NOMO-1 treated with dmso at 0.1 percent for 144 hours (cell line): ENCODE data around the gene RRP8.

Experiments
- DNase-seq: peaks from one replicate; lab custom pipeline; 2025; ENCODE audit not compliant: unreplicated experiment; lab: John Stamatoyannopoulos, UW

RRP8 gene

DNA sequence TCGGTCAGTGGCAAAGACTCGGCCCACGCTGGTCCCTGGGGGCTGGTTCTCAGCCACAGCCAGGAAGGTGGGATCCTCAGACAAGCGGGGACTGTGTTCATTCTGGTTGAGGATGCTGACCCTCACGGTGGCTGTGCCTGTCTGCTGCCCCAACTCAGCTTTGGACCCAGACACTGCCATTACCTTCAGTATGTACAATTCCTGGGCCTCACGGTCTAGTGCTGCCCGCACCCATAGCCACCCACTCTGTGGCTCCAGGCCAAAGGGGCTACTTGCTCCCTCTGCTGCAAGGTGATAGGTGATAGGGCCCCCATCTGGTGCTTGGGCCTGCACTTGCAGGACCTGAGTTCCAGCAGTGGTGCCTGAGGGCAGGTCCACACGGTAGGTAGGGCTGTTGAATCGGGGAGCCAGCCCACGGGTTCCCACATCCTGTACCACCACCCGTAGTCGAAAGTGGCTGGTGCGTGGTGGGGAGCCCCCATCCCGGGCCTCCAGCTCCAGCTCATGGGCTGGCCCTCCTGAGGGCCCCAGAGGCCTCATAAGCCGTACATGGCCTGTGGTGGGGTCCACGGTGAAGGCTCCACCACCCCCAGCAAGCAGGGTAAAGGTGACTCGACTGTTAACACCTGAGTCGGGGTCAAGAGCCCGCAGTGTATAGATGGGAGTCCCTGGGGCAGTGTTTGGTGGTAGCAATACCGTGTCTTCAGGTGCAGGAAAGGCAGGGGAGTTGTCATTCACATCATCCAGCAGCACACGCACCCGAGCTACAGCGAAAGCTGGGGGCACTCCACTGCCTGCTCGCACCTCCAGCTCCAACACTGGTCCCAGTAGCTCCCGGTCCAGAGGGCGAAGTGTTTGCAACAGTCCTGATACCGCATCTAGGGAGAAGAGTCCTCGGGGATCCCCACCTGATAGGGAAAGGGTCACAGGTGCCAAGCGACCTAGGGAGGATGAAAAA, 29.0 kb upstream of the RRP8 start:
- DNase-seq: no peak

DNA sequence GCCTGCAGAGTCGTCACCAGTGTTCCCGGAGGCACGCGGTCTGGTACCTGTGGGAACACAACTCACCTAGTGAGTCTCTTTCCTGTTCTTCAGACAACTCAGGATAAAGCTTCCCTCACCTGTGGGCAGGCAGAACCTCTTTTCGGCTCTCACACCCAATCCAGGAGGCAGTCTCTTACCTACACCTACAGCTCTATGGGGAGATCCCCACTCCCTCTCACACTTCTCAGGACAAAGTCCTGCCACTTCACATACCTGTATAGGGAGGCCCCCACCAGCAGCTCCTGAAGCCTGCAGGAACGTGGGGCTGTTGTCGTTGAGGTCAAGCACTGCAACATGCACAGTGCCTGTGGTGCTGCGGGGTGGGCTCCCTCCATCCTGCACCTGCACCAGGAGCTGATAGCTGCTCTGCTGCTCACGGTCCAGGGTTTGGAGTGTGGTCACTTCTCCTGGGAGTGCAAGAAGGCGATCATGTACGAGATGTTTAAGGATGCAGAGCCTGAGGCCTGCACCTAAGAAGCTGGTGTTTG, 28.0 kb upstream of the RRP8 start:
- DNase-seq: no peak

DNA sequence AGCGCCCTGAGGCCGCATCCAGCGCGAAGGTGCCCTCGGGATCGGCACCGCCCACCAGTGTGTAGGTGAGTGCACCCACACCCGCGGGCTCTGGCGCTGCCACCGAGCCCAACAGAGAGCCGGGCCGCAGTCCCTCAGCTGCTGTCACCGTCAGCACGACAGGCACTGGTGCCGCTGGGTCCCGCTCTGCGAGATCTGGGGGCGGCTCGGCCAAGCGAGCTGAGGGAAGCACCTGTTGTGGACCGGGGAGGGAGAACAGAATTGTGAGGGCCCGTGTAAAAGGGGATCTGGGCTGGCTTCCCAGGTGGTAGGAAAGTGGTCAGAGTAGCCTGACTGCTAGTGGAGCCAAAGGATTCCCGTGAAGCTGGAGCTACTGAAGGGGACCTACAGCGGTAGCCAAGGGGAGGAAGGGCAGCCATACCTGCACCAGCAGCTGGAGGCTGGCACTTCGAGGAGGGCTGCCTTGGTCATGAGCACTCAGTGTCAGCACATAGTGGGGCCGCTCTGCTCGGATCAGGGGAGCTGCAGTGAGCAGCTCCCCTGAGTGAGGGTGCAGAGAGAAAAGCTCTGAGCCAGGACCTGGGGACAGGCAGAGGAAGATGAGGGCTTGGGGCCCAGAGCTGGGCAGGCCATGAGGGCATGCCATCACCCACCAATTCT, 27.3 kb upstream of the RRP8 start:
- no peak for DNase-seq

DNA sequence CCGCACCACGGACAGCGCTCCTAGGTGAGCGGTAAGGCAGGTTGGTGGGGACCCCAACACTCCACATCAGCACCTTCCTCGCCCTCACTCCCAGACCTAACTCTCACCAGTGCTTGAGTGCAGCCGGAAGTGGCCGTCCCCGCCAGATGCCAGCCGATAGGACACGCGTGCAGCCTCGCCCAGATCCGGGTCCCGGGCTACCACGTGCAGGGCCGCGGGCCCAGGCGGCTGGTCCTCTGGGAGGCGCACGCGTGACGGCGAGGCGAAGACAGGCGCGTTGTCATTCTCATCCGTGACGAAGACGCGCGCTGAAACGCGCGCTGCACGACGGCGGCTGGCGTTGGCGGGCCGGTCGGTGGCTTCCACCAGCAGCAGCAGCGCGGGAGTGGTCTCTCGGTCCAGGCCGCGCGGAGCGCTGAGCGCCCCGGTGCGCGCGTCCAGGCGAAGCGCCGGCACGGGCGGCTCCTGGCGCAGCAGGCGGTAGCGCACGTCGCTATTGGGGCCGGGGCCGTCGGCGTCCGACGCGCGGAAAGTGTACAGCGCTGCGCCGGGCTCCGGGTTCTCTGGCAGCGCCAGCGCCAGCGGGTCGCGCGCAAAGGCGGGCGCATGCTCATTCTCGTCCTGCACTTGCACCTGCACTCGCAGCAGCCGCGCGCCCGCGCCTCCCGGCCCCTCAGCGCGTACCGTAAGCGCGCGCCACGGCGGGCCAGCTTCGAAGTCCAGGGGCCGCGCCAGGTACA, 26.6 kb upstream of the RRP8 start:
- no peak for DNase-seq

DNA sequence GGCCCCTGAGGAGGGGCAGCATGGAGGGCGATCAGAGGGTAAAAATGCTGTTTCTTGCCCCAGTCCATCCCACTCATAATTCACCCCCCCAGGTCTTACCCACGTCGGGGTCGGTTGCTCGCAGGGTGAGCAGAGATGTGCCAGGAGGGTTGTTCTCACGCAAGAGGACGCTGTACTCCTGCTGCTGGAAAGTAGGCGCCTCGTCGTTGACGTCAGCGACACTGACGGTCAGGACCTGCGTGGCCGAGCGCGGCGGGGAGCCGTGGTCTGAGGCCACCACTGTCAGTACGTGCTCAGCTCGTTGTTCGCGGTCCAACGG, 26.1 kb upstream of the RRP8 start:
- DNase-seq: no peak

DNA sequence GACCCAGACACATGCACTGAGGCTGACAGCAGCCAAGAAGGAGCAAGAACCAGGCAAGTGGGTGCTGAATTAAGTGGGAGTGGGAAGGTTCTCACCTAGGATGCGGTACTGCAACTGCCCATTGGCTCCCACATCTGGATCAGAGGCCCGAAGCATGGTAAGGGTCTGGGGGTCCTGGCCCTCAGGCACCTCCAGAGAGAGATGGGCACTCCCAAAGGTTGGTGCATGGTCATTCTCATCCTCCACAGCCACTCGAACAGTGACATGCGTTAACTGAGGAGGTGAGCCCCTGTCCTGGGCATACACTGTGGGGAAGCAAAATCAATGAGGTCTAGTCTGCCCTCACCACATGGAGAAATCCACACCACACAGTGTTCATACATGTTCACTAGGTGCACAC, 25.1 kb upstream of the RRP8 start:
- no peak for DNase-seq

DNA sequence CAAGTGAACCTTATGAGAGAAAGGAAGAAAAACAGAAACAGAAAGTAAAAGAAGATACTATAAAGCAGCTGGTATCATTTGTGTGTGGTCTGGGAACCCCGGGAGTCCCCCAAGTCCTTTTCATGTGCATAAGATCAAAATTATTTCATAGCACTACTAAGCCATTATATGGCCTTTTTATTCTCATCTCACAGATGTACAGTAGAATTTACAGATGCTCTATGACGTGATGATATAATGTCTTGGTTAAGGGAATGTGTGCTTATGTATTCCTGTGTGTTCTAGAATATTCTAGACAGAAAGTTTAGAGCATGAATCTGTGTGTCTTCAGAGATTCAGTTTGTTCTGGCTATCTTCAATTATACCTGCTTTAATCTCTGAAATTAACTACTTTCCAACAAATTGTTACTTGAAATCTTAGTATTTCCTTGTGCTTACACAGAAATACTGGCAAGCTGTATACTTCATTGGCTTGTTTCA, 24.4 kb upstream of the RRP8 start:
- DNase-seq: no peak

DNA sequence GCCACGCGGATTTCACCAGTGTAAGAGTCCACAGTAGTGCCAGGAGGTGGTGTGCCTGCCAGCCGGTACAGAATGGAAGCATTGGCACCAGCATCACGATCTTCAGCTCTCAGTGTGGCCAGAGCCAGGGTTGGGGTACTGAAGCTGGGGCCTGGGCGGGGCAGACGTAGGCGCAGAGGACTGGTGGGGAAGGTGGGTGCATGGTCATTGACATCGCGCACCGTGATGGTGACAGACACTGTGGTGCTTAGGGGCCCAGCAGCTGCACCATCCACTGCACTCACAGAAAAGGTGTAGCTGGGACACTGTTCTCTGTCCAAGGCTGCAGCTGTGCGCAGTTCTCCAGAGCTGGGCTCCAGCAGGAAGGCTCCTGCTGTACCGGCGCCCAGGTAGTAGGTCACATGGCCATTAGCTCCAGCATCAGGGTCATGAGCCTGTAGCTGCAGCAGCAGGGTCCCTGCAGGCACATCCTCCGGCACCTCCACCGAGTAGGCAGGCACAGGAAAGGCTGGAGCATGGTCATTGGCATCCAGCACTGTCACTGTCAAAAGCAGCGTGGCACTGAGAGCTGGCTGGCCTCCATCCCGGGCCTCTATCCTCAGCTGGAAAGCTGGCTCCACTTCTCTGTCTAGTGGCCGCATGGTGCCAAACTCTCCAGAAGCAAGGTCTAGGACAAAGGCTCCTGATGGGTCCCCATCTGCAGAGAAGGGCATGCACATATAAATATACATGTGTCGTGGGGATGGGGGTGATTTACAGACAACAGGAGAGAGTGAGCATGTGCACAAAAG, 23.8 kb upstream of the RRP8 start:
- no peak for DNase-seq

DNA sequence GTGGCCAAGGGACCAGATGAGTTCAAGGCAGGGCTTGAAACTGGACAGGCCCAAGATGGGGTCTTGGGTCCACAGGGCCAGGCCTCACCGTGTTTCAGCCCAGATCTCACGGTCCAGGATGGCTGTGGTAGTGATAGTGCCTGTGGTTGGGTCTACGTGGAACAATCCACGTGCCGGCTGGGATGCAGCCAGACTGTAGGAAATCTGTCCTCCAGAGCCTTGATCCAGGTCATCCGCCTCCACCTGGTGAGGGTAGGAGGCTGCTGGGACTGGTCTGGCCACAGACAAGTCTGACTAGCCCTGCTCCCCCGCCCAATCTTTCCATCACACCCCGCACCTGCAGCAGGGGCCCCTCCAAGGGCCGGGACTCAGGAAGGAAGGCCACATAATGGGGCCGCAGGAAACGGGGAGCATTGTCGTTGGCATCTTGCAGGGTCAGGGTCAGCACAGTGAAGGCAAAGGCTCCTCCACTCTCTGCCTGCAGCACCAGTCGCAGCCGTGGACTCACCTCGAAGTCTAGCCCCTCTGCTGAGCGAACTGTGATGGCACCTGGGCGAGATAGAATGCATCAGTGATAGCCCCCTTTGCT, 22.5 kb upstream of the RRP8 start:
- no peak for DNase-seq

DNA sequence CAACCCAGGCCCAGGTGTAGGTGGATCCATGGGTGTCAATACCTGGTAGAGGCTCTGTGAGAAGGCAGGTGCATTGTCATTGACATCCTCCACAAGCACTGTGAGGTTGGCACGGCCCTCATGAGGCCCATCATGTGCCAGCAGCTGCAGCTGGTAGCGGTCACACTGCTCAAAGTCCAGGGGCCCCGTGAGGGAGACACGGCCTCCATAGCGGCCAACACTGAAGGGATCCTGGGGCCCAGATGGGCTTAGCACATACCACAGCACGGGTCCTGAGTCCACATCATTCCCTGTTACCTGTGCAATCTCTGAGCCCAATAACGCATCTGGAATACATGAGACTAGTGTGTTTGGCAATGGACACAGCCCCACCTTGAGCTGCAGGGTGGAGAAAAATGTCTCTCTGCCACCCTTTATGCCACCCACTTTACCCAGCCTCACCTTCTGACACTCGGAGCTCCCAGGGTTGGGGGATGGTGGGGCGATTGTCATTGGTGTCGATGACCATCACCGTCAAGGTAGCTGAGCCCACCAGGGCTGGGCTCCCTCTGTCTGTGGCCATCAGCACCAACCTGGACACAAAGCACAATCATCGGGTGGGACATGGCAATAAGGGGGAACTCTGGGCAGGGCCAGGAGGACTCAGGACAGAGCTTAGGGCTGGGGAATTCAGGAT, 21.9 kb upstream of the RRP8 start:
- no peak for DNase-seq

DNA sequence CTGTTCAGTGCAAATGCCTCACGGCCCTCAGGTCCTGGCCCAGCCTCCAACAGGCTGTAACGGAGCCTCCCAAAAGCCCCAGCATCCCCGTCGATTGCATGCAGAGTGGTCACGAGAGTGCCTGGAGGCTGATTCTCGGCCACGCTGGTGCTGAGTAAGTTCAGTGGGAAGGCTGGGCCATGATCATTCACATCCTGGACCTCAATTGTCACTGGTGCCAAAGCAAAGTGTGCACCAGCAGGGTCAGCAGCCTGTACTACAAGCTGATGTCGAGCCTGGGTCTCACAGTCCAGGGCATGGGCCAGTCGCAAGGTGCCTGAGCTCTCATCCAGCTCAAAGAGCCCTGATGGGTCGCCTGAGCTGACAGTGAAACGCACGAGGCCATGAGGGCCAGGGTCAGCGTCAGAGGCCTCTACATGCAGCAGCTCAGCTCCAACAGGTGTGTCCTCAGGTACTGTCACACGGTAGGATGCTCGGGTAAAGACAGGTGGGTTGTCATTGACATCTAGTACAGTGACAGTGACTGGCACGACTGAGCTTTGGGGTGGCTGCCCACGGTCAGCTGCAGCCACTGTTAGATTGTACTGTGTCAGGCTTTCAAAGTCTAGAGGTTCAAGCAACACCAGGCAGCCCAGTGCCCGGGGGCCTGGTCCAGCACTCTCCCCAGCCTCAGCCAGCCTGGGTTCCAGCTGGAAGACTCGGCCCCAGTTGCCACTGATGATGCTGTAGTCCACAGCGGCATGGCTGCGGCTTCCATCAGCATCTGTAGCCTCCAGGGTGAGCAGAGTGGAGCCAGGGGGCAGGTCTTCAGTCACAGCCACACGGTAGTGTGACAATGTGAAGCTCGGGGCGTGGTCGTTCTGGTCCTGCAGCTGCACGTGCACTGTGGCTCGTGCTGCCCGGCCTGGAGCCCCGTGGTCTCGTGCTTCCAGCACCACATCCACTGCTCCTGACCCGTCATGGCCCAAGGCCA, 20.3 kb upstream of the RRP8 start:
- DNase-seq: no peak

DNA sequence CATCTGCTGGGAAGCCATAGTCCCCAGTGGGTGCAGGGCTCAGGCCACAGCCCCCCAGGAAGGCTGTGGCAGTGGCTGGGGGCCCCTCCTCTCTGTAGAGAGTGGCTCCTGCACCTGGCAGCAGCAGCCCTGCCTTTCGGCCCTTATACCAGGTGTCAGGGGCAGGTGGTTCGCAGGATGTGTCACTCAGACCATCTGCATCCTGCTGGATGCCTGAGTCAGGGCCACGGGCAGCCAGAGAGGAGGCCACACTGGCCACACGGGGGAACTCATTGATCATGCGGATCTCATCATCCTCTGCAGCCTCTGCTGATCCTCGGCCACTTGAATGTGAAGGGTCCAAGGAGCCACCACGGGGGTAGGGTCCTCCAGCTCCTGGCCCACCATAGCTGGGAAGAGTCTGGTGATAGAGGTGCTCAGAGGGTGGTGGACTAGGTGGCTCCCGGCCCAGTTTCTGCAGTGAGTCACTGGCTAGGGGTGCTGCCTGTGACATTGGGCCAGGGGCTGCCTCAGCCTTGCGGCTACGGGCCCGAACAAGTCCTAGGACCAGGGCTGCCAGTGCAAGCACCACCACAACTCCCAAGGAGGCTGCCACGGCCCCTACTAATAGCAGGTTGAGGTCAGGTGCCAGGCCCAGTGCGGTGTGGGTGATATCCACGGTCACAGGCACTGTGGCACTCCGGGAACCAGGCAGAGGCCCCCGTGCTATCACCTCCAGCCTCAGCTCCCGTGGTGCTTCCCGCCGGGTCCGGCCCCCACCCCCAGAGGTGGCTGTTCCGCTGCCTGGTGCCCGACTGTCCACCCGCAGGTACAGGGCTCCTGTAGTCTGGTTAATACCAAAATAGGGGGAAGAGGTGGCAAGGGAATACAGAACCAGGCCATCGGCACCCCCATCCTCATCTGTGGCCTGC, 19.1 kb upstream of the RRP8 start:
- DNase-seq: no peak

DNA sequence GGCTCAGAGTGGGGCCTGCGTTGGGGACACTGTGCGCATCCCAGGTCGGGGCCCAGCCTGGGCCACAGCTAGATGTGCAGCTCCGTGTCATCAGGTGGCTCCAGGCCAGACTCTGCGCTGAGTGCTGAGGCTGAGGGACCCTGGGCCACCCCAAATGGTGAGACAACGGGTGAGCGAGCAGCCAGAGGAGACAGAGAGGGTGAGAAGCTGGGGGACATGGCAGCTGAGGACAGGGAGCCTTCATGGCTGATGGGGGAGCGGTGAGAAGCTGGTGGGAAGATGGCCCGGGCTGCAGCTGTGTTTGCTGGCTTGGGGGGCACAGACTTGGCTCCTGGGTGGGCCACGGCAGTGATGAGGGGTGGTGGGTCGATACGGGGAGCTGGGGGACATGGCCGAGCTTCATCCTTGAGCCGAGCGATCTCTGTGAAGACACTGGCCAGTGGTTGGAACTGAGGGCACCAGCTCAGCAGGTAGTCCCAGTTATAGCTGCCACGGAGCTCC, 18.3 kb upstream of the RRP8 start:
- DNase-seq: no peak

DNA sequence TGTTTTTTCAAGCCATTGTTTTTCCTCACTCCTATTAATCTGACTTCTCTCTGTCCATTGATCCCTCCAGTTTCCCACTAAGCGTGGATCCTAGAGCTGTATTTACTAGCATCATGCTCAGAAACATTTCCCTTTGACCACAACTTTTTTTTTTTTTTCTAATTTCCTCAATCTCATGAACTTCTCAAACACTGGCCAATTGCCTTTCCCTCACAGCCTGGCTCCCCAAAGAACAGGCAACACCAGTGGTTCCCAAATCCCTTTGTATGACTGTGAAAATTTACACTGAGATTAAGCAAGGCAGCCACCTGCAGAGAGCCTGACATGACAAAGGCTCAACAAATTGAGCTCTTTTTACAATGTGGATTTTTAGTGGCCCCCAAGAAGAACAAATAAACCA, 17.2 kb upstream of the RRP8 start:
- no peak for DNase-seq

DNA sequence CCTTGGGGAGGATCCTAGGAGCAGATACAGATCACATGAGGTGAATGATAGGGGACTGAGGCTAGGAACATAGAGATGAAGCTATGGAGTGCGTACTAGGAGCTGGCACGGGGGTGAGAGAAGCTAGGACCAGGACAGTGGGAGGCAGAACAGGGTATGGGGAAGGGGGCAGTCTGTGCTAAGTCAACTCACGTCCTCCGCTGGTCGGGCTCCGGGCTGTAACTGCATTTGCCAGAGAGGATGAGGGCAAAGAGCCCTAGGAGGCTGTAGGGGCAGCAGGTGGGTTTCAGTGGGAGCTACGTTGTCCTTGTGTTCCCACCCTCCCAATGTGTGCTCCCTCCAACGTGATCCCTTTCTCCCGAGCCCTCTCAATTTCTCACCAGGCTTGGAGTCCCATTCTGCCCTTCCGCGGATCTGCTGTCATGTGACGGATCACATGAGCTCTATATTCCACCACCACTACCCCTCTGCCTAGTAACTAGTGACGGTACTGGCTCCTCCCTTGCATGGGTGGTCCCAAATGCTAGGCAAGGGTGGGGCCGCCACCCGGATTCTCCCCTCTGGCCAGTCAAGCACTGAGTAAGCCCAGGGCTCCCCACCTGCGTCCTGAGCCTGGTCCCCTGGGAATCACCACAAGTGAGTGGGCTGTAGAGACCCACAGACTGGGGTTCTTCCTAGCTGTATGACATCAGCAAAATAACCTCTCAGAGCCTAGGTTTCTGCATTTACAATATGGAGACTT, 15.8 kb upstream of the RRP8 start, which contains the start of gene TPP1:
Gene TPP1 (minus strand): TSS at position 419 of the 742 bp plus-strand sequence. CDS start 22 bp downstream, at position 397.
- DNase-seq: peak; percentile 92
